HepG2 (cell line): ENCODE measurements around the gene ATP1A2. TPM values are rescaled to one million over a fixed set of nuclear protein-coding genes. Genes with fewer than 3 reads are reported as not detected.

ENCODE experiments used
- ATAC-seq: fragments of 200-7000 bp; cut with Tn5 transposase; 3 replicates; pipeline ENCODE4 v1.9.1; 2020; ENCODE audit warnings: mild to moderate bottlenecking, moderate library complexity
- BruUV-seq: library from RNA; stranded (reverse); fragments of 400-500 nt; replicated peaks from 2 replicates; lab custom pipeline; 2021; lab: Mats Ljungman, UMichigan
- CTCF ChIA-PET: fragments of 300-600 bp; formaldehyde crosslinking; extraction: SDS; loops from one replicate; lab custom pipeline; 2021; ENCODE audit warnings: low total read pairs, inconsistent platforms, low intra/inter-chr PET ratio; lab: Yijun Ruan, JAX
- POLR2A ChIA-PET: fragments of 350-600 bp; sonication (Branson Sonifier 250); formaldehyde crosslinking; loops from one replicate; lab custom pipeline; 2020; ENCODE audit warnings: antibody characterized with exemption, inconsistent platforms; lab: Yijun Ruan, JAX
- DNase-seq: peaks from one replicate; pipeline ENCODE4 v3.0.0-alpha.2; 2015; ENCODE audit warnings: low spot score
- FAIRE-seq: peaks from 3 replicates; lab custom pipeline; 2011; peaks lifted over from hg19 to GRCh38; lab: Jason Lieb, UNC
- H2AFZ ChIP-seq: one replicate; pipeline ENCODE4 v1.6.1; 2011; ENCODE audit warnings: low read length, inconsistent platforms
- H3K27ac ChIP-seq: fragments of 300-600 bp; 3 replicates; pipeline ENCODE4 v1.8.0; 2011; ENCODE audit warnings: mixed run types, mild to moderate bottlenecking, mixed read lengths, low read length, inconsistent platforms; ENCODE audit not compliant: insufficient read depth; ENCODE audit errors: extremely low read length
- H3K27me3 ChIP-seq, 2 experiments: fragments of 200-600 bp in 1 of 2; 2 replicates in 1 of 2; 3 replicates in 1 of 2; pipeline versions ENCODE4 v1.6.0 to v1.8.0; 2011; ENCODE audit warnings: low read length in 2 of 2, mild to moderate bottlenecking in 2 of 2, moderate library complexity in 2 of 2, inconsistent platforms in 1 of 2; ENCODE audit not compliant: insufficient read depth in 2 of 2, control insufficient read depth in 1 of 2
- H3K36me3 ChIP-seq, 2 experiments: fragments of 200-600 bp in 1 of 2; replicated peaks in 1 of 2; 2 replicates in 1 of 2; 3 replicates in 1 of 2; pipeline versions ENCODE4 v1.5.1 to v1.8.0; 2011; ENCODE audit warnings: low read length in 2 of 2, inconsistent platforms in 1 of 2; ENCODE audit not compliant: insufficient read depth in 2 of 2, control insufficient read depth in 1 of 2
- H3K4me1 ChIP-seq: 2 replicates; pipeline ENCODE4 v1.5.1; 2012; ENCODE audit warnings: low read length, inconsistent platforms; ENCODE audit not compliant: insufficient read depth
- H3K4me2 ChIP-seq: 2 replicates; pipeline ENCODE4 v1.6.0; 2011; ENCODE audit warnings: low read depth, low read length, inconsistent platforms
- H3K4me3 ChIP-seq, 3 experiments: fragments of 200-600 bp in 1 of 3; sonication (generic), shearing (Covaris generic) in 1 of 3; replicated peaks in 1 of 3; 2 replicates each; pipeline ENCODE4 v1.5.1; 2011 to 2016; ENCODE audit warnings: low read length in 3 of 3, inconsistent platforms in 2 of 3, low read depth in 2 of 3, mild to moderate bottlenecking in 2 of 3, control low read depth in 1 of 3, mixed read lengths in 1 of 3; ENCODE audit not compliant: insufficient read depth in 1 of 3
- H3K79me2 ChIP-seq: one replicate; pipeline ENCODE4 v1.6.1; 2011; ENCODE audit warnings: low read length, inconsistent platforms; ENCODE audit not compliant: insufficient read depth
- H3K9ac ChIP-seq: 2 replicates; pipeline ENCODE4 v1.6.0; 2011; ENCODE audit warnings: mild to moderate bottlenecking, low read depth, low read length, inconsistent platforms; ENCODE audit not compliant: insufficient read depth
- H3K9me3 ChIP-seq: 2 replicates; pipeline ENCODE4 v1.5.1; 2012; ENCODE audit warnings: mild to moderate bottlenecking, low read length
- H4K20me1 ChIP-seq: 2 replicates; pipeline ENCODE4 v1.6.0; 2011; ENCODE audit warnings: inconsistent platforms, mild to moderate bottlenecking, low read length, moderate library complexity; ENCODE audit not compliant: insufficient read depth
- AHR ChIP-seq: IDR thresholded peaks from 2 replicates; pipeline ENCODE4 v1.6.1; 2018; ENCODE audit warnings: missing genetic modification reagents, missing compliant biosample characterization
- MEIS1 ChIP-seq: sonication (generic); formaldehyde crosslinking; IDR thresholded peaks from 2 replicates; pipeline ENCODE4 v1.9.0; 2021; ENCODE audit warnings: mild to moderate bottlenecking, missing genetic modification reagents, moderate library complexity, borderline replicate concordance
- MTA1 ChIP-seq: sonication (generic); formaldehyde crosslinking; IDR thresholded peaks from 2 replicates; pipeline ENCODE4 v1.4.0; 2020; ENCODE audit warnings: missing genetic modification reagents, mild to moderate bottlenecking, borderline replicate concordance
- PBX2 ChIP-seq: IDR thresholded peaks from 2 replicates; pipeline ENCODE4 v1.6.1; 2016; ENCODE audit warnings: control low read depth
- PCBP1 ChIP-seq: fragments of 200-400 bp; formaldehyde crosslinking; IDR thresholded peaks from 2 replicates; pipeline ENCODE4 v1.6.1; 2017; ENCODE audit warnings: mild to moderate bottlenecking, low read depth, low read length, borderline replicate concordance
- RXRB ChIP-seq: IDR thresholded peaks from 2 replicates; pipeline ENCODE4 v1.6.1; 2016; ENCODE audit warnings: borderline replicate concordance, missing genetic modification reagents, missing compliant biosample characterization
- SETDB1 ChIP-seq: sonication (generic); formaldehyde crosslinking; IDR thresholded peaks from 2 replicates; pipeline ENCODE4 v1.5.1; 2020; ENCODE audit warnings: missing genetic modification reagents, mild to moderate bottlenecking, borderline replicate concordance
- ZBTB14 ChIP-seq: sonication (generic); formaldehyde crosslinking; IDR thresholded peaks from 2 replicates; pipeline ENCODE4 v1.4.0; 2020; ENCODE audit warnings: missing genetic modification reagents
- ZNF326 ChIP-seq: sonication (generic); formaldehyde crosslinking; IDR thresholded peaks from 2 replicates; pipeline ENCODE4 v1.4.0; 2020; ENCODE audit warnings: missing genetic modification reagents, borderline replicate concordance
- ZNF574 ChIP-seq: sonication (generic); formaldehyde crosslinking; IDR thresholded peaks from 2 replicates; pipeline ENCODE4 v1.4.0; 2020; ENCODE audit warnings: missing genetic modification reagents
- ZNF878 ChIP-seq: sonication (generic); formaldehyde crosslinking; IDR thresholded peaks from 2 replicates; pipeline ENCODE4 v1.8.1; 2023; ENCODE audit warnings: mild to moderate bottlenecking, missing genetic modification reagents, moderate library complexity
- WGBS: methylation state at CpG from one replicate; pipeline ENCODE4 v1.1.6; 2017; ENCODE audit warnings: low lambda C conversion rate; 5-methylcytosine and 5-hydroxymethylcytosine counted together
- in situ Hi-C: cut with HindIII; loops from 2 replicates; pipeline ENCODE4 v1.10.0; 2017; ENCODE audit warnings: low pct_unique_long_range_greater_than_20kb; ENCODE audit not compliant: extremely low pct_ligation_motif_present
- intact Hi-C: fragments of 100-400 bp; cut with micrococcal nuclease; formaldehyde crosslinking; loops from one replicate; pipeline ENCODE4 v1.10.0; 2022; ENCODE audit not compliant: unreplicated experiment
- polyA plus RNA-seq, 8 experiments: library from polyadenylated mRNA; depleted of rRNA in 3 of 8; stranded (reverse) in 7 of 8; unstranded in 1 of 8; fragments of >200 nt; fragmentation: Illumina TruSeq in 4 of 8; extraction: Trizol in 4 of 8; gene quantifications; 2 replicates each; pipeline versions ENCODE4 v1.2.1 to v1.2.3, GENCODE V29; 2011 to 2016; ENCODE audit warnings: low read depth in 4 of 8, missing spikeins in 1 of 8, mixed read lengths in 1 of 8; ENCODE audit not compliant: insufficient read depth in 1 of 8
- total RNA-seq, 5 experiments: library from RNA; depleted of rRNA; stranded (reverse); fragments of >200 nt; fragmentation: Illumina TruSeq; extraction: Trizol; gene quantifications; 2 replicates each; pipeline ENCODE4 v1.2.3, GENCODE V29; 2016; ENCODE audit warnings: low read depth in 1 of 5

Gene ATP1A2
- total and polyA plus RNA-seq, 2 of the 13 experiments (the other 11 are each of a cell fraction or from before 2014, with no cell fraction given): 0.16 TPM; not detected in 1

- no peak for TF ChIP-seq ZNF326 (CRISPR knock-in tag)
- no peak for TF ChIP-seq ZNF574 (CRISPR knock-in tag)
- no peak for TF ChIP-seq SETDB1 (CRISPR knock-in tag)
- no peak for TF ChIP-seq ZBTB14 (CRISPR knock-in tag)
- TF ChIP-seq PCBP1: no peak
- TF ChIP-seq AHR: no peak
- TF ChIP-seq PBX2 (CRISPR knock-in tag): no peak
- no peak for TF ChIP-seq MEIS1 (CRISPR knock-in tag)
- TF ChIP-seq RXRB (CRISPR knock-in tag): no peak
- no peak for TF ChIP-seq ZNF878 (CRISPR knock-in tag)
- no peak for TF ChIP-seq MTA1
- intact Hi-C loops: no loop called here
- Histone ChIP-seq H3K9me3 (no peaks in the 10 kb centered on the region), H4K20me1 (no peaks in the 10 kb centered on the region), H3K79me2 (no peaks in the 10 kb centered on the region), H2AFZ (peak overlapping the region; percentile 9), H3K4me1 (peaks cover 48% of the 10 kb centered on the region), H3K27me3 (no peaks in the 10 kb centered on the region; a peak in 2 of 5 replicates), H3K4me2 (no peak overlapping the region), H3K9ac (no peak overlapping the region), H3K4me3 (no peak overlapping the region), H3K36me3 (no peaks in the 10 kb centered on the region), H3K27ac (no peak overlapping the region)
- ChIA-PET POLR2A (no interaction called here), CTCF (no interaction called here)
- FAIRE-seq (no peak), ATAC-seq (no peak), DNase-seq (no peak)
- WGBS: 54% methylated on average over 3 of the region's 3 CpGs
- in situ Hi-C loops: no loop called here
- BruUV-seq: no TSS peak
Measured at GRCh38 chr1:160118928-160119327, 3.4 kb downstream of the ATP1A2 start.
